Measurements from ENCODE around the gene TIAM2. TPM values are rescaled to one million over a fixed set of nuclear protein-coding genes. Genes with fewer than 3 reads are reported as not detected.

Gene TIAM2
- total and polyA plus RNA-seq, 9 of the 15 experiments (the other 6 are each of a cell fraction or from before 2014, with no cell fraction given) = 0.73 to 6.5 (median 4.3) TPM

DNA sequence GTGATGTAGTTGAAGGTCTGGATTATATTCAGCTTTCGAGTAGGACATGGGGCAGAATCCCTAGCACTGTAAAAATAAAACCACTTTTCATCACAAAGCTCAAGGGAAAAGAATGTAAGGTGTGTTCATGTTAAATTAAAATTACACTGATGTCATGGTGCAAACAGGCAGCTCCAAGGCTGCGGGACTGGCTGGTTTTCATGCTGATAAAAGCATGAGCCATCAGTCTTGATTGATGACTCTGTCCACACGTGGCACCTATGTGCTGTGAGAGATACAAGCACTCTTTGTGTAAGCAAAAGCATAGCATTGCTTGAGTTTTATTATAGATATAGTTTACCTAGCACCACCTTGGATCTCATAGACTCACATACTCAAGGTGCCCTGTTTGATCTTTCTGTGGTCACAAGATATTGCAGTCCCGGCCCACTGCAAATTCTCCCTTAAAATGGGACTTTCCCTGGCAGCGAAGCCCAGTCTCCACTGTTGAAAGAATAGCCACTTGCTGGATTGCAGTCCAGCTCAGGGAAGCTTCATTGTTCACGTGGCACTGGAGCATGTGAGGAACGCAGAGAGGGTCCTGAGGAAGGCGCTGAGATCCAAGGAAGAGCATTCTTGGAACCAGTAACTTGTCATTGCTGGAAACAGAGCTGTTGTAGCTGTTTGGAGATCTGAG, 90.6 kb downstream of the TIAM2 start (continued):
- TF ChIP-seq, protein P1, sequence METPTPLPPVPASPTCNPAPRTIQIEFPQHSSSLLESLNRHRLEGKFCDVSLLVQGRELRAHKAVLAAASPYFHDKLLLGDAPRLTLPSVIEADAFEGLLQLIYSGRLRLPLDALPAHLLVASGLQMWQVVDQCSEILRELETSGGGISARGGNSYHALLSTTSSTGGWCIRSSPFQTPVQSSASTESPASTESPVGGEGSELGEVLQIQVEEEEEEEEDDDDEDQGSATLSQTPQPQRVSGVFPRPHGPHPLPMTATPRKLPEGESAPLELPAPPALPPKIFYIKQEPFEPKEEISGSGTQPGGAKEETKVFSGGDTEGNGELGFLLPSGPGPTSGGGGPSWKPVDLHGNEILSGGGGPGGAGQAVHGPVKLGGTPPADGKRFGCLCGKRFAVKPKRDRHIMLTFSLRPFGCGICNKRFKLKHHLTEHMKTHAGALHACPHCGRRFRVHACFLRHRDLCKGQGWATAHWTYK (CRISPR knock-in tag; IDR thresholded peaks at IDR 0.05) = peak; percentile 85
- TF ChIP-seq SMARCC2 (IDR thresholded peaks at IDR 0.05; ENCODE audit: low read depth) = peak; percentile 53; the same call in 1 of the 2 replicates
- TF ChIP-seq, protein P2, sequence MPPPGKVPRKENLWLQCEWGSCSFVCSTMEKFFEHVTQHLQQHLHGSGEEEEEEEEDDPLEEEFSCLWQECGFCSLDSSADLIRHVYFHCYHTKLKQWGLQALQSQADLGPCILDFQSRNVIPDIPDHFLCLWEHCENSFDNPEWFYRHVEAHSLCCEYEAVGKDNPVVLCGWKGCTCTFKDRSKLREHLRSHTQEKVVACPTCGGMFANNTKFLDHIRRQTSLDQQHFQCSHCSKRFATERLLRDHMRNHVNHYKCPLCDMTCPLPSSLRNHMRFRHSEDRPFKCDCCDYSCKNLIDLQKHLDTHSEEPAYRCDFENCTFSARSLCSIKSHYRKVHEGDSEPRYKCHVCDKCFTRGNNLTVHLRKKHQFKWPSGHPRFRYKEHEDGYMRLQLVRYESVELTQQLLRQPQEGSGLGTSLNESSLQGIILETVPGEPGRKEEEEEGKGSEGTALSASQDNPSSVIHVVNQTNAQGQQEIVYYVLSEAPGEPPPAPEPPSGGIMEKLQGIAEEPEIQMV (tag; conservative IDR thresholded peaks at IDR 0.05; ENCODE audit: low read depth) = no peak
- no peak for TF ChIP-seq THRB (CRISPR knock-in tag; conservative IDR thresholded peaks at IDR 0.05)
- peak in 1 of 2 experiments; percentile 59; a peak in 1 of 4 replicates for TF ChIP-seq KDM1A (IDR thresholded peaks at IDR 0.05)
- TF ChIP-seq, protein P3, sequence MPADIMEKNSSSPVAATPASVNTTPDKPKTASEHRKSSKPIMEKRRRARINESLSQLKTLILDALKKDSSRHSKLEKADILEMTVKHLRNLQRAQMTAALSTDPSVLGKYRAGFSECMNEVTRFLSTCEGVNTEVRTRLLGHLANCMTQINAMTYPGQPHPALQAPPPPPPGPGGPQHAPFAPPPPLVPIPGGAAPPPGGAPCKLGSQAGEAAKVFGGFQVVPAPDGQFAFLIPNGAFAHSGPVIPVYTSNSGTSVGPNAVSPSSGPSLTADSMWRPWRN (IDR thresholded peaks at IDR 0.05; ENCODE audit: low read depth) = peak; percentile 85
- TF ChIP-seq, protein P4, sequence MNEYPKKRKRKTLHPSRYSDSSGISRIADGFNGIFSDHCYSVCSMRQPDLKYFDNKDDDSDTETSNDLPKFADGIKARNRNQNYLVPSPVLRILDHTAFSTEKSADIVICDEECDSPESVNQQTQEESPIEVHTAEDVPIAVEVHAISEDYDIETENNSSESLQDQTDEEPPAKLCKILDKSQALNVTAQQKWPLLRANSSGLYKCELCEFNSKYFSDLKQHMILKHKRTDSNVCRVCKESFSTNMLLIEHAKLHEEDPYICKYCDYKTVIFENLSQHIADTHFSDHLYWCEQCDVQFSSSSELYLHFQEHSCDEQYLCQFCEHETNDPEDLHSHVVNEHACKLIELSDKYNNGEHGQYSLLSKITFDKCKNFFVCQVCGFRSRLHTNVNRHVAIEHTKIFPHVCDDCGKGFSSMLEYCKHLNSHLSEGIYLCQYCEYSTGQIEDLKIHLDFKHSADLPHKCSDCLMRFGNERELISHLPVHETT (CRISPR knock-in tag; conservative IDR thresholded peaks at IDR 0.05 in 1 of 2, IDR thresholded peaks at IDR 0.05 in 1 of 2) = no peak
- TF ChIP-seq RNF2 (IDR thresholded peaks at IDR 0.05) = no peak; the same call in 1 of the 2 replicates
- no peak for TF ChIP-seq OTX1 (CRISPR knock-in tag; IDR thresholded peaks at IDR 0.05)
- peak; percentile 42; the same call in 1 of the 2 replicates for TF ChIP-seq MTA1 (IDR thresholded peaks at IDR 0.05; ENCODE audit: borderline replicate concordance)
- TF ChIP-seq MEIS2 (IDR thresholded peaks at IDR 0.05; ENCODE audit: partially characterized antibody) = peak; percentile 100
- TF ChIP-seq CBFA2T2 (conservative IDR thresholded peaks at IDR 0.05) = peak; percentile 83
- TF ChIP-seq JUN (IDR thresholded peaks at IDR 0.05; ENCODE audit: borderline replicate concordance, low read depth, low read length) = peak; percentile 77
- TF ChIP-seq JUN (CRISPR knock-in tag; IDR thresholded peaks at IDR 0.05; ENCODE audit: borderline replicate concordance) = no peak
- TF ChIP-seq, protein P5, sequence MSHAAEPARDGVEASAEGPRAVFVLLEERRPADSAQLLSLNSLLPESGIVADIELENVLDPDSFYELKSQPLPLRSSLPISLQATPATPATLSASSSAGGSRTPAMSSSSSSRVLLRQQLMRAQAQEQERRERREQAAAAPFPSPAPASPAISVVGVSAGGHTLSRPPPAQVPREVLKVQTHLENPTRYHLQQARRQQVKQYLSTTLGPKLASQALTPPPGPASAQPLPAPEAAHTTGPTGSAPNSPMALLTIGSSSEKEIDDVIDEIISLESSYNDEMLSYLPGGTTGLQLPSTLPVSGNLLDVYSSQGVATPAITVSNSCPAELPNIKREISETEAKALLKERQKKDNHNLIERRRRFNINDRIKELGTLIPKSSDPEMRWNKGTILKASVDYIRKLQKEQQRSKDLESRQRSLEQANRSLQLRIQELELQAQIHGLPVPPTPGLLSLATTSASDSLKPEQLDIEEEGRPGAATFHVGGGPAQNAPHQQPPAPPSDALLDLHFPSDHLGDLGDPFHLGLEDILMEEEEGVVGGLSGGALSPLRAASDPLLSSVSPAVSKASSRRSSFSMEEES (CRISPR knock-in tag; IDR thresholded peaks at IDR 0.05) = no peak
- peak; percentile 85; the same call in 1 of the 2 replicates for TF ChIP-seq CREB3L1 (IDR thresholded peaks at IDR 0.05; ENCODE audit: borderline replicate concordance, low read depth)
- TF ChIP-seq LEF1 (IDR thresholded peaks at IDR 0.05) = peak; percentile 69; the same call in 1 of the 2 replicates
- TF ChIP-seq PHB2 (IDR thresholded peaks at IDR 0.05; ENCODE audit: low read depth) = no peak

Data from K562 (cell line).